ENCODE data around the gene RBM4B.

RBM4B gene

DNA sequence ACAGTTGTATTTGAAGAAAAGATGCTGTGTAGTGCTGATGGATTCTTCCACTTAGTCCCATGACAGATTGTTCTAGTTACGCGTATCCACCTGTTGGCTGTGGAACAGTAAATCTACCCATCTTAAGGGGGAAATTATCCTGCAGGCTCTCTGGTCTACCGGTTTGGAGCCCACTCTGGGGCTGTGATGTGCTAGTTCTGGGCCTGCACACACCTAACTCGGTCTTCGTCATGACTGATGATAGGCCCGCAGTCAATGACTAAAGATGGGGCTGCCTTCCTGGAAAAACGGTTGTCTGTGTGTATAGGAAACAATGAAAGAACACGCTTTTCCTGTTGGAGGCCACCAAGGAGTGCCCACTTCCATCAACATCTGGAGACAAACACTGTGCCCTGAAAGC lies 6.2 kb upstream of the RBM4B start:
- TF ChIP-seq, protein P1, sequence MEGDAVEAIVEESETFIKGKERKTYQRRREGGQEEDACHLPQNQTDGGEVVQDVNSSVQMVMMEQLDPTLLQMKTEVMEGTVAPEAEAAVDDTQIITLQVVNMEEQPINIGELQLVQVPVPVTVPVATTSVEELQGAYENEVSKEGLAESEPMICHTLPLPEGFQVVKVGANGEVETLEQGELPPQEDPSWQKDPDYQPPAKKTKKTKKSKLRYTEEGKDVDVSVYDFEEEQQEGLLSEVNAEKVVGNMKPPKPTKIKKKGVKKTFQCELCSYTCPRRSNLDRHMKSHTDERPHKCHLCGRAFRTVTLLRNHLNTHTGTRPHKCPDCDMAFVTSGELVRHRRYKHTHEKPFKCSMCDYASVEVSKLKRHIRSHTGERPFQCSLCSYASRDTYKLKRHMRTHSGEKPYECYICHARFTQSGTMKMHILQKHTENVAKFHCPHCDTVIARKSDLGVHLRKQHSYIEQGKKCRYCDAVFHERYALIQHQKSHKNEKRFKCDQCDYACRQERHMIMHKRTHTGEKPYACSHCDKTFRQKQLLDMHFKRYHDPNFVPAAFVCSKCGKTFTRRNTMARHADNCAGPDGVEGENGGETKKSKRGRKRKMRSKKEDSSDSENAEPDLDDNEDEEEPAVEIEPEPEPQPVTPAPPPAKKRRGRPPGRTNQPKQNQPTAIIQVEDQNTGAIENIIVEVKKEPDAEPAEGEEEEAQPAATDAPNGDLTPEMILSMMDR (IDR thresholded peaks at IDR 0.05), result no peak

DNA sequence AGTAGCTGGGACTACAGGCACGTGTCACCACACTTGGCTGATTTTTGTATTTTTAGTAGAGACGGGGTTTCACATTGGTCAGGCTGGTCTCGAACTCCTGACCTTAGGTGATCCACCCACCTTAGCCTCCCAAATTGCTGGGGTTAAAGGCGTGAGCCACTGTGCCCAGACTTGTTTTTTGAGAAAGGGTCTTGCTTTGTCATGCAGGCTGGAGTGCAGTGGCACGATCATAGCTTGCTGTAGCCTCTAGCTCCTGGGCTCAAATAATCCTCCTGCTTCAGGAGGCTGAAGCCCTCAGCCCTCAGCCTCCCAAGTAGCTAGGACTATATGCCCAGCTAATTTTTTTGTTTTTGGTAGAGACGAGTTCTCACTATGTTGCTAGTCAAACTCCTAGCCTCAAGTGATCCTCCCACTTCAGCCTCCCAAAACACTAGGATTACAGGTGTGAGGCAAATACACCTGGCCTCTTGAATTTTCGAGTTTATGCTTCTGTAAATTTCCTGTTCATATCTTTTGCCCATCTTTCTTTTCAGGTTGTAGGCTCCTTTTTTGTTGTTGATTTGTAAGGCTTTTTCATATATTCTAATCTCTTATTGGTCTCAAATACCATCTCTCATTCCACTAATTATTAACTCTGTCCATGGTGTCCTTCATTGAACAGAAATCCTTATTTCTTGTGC lies 3.4 kb upstream of the RBM4B start:
- TF ChIP-seq, protein P1 (IDR thresholded peaks at IDR 0.05), result no peak

DNA sequence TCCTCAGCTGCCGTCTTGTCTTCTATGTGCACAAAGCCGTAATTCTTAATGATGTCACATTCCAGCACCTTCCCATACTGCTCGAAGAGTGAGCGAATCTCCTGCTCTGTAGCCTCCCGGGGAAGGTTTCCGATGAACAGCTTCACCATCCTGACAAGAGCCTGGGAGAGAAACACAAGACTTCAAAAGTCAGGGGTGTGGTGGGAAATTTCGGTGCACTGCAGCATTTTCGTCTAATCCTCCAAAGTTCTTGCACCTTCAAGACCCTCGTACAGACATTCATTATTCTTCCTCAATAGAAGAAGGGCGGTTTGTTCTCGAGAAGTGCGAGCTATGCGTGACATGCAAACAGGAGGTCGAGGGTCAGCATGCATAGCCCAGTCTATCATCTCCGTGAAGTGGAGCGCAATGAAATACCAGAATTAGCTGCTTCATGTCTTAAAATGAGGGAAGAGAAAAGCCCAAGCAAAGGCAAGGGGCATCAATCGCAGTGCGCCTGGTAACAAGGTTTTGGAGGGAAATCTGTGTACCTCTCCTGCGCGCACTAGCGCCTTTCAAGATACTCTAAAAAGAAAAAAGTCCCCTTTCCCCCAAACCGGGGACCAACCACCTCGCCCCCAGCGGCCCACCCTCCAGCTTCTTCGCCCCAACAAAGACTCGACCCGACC lies 622 bp downstream of the RBM4B start:
- TF ChIP-seq, protein P1 (IDR thresholded peaks at IDR 0.05), result no peak

DNA sequence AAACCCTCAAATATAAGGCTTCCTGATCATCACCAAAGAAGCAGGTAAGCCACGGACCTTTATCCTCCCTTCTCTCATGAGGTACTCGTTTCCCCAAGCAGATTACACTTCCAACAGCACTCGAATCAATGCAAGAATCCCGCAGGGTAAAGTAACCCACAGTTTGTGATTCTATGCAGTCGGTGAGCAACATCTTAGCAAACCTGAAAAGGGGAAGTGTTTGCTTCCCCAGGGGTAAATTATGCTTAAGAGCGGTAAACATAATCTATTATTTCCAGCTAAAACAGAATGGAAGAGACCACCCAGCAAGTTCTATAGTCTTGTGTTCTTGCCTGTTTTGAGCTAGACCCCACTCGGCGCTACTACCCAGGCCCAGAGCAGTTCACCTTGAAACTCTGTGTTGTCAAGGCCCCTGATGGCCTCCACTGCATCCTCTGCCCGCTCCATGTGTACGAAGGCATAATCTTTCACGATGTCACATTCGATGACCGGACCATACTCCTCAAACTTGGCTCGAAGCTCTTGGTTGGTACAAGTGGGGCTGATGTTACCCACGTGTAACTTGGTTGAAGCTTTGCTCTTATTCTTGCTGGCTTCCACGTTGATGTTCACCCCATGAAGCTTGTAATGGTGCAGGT lies 1.3 kb downstream of the RBM4B start:
- TF ChIP-seq, protein P1 (IDR thresholded peaks at IDR 0.05), result no peak

DNA sequence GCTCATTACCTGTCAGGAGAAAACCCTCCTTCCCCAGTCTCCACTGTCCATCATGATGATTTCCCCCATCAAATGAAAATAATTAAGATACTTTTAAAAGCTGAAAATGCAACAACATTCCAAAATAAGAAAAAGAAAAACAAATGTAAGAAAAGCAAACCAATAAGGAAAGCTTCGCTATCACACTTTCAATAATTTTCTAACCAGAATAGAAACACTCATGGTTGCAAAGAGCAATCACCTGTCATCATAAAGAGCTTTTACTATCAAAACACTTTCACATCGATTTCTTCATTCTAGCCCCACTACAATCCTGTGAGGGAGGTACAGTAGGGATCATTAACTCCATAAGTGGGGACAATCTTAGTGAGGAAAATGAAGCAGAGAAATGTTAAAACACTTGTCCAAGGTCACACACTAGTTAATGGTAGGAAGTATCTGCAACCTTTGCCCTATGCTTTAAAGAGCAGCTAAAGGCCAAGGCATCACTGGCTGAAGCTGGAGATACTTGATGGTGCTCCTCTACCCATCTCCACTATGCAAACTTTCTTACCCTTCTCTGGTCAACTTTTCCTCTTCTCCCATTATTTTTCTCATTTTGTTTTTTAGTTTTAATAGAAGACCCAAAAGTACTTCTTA lies 2.6 kb downstream of the RBM4B start:
- TF ChIP-seq, protein P1 (IDR thresholded peaks at IDR 0.05), result no peak

DNA sequence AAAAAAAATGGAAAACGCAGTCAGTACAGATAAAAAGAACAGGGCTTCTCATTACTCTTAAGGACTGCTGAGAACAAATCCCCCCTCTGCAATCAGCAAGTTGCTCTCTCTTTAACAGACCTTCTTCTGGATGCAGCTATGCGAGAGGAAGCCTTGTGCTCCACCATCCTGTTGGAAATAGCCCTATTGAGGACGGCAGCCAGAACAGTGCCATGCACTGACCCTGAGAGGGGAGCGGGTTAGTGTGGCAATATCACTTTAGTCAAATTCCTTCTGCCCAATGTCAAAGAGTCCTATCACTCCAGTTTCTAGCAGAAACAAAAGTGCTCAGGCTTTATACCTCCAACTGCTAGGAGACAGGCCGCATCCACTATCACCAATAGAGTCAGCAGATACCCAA lies 6.9 kb downstream of the RBM4B start:
- TF ChIP-seq, protein P1 (IDR thresholded peaks at IDR 0.05), result no peak

DNA sequence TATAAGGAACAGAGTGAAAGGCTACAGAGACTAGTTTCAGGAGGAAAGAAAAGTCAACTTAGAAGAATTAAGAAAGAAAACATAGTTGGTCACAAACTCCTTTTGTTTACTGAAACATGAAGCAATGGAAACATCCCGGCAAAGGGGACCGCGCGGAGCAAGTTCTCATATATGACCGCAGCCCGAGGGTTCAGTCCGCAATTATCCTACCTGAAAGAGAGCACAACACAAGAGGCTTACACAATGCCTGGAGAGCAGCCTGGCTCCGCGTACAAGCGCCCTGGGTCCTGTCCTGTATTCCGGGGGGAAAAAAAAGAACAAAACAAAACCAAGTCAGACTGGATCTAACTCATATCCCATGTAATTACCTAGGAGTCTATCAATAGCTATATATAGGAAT lies 12.3 kb downstream of the RBM4B start:
- TF ChIP-seq, protein P1 (IDR thresholded peaks at IDR 0.05), result no peak
